Kidney (tissue), 14 donors: ENCODE results near the gene OR2K2. TPM values are rescaled to one million over a fixed set of nuclear protein-coding genes. Genes with fewer than 3 reads are reported as not detected.
"Not testable (repeated sequence)": the region's sequence is repeated elsewhere in the genome, so short reads cannot be mapped to it uniquely, and the experiment has no call there.

ENCODE experiments used
- DNase-seq, 5 donors: peaks; one replicate each; pipeline ENCODE4 v3.0.0-alpha.2; 2013 to 2020
- FAIRE-seq: peaks from 2 replicates; lab custom pipeline; 2012; peaks lifted over from hg19 to GRCh38; lab: Jason Lieb, UNC
- H3K27ac ChIP-seq, 2 donors: one replicate each; pipeline ENCODE4 v1.7.0; 2013; ENCODE audit warnings: low read depth in 2 of 2, low read length in 2 of 2, inconsistent platforms in 1 of 2
- H3K27me3 ChIP-seq: one replicate; pipeline ENCODE4 v1.7.1; 2013; ENCODE audit warnings: low read length, inconsistent platforms; ENCODE audit not compliant: control insufficient read depth, insufficient read depth
- H3K36me3 ChIP-seq, 3 donors: one replicate each; pipeline versions ENCODE4 v1.7.0 to v1.7.1; 2013; ENCODE audit warnings: low read length in 3 of 3, control low read depth in 1 of 3, inconsistent platforms in 1 of 3; ENCODE audit not compliant: insufficient read depth in 3 of 3, control insufficient read depth in 2 of 3
- H3K4me1 ChIP-seq, 3 donors: one replicate each; pipeline versions ENCODE4 v1.7.0 to v1.7.1; 2013; ENCODE audit warnings: low read length in 3 of 3, inconsistent platforms in 1 of 3, low read depth in 1 of 3; ENCODE audit not compliant: control insufficient read depth in 2 of 3, insufficient read depth in 2 of 3
- H3K4me3 ChIP-seq, 3 donors: one replicate each; pipeline versions ENCODE4 v1.7.0 to v1.8.1; 2013; ENCODE audit warnings: low read length in 3 of 3, control low read depth in 1 of 3, inconsistent platforms in 1 of 3
- H3K9ac ChIP-seq, 3 donors: one replicate each; pipeline versions ENCODE4 v1.7.0 to v1.7.1; 2013; ENCODE audit warnings: low read length in 3 of 3, control low read depth in 1 of 3, inconsistent platforms in 1 of 3
- H3K9me3 ChIP-seq, 3 donors: one replicate each; pipeline versions ENCODE4 v1.7.0 to v1.7.1; 2013; ENCODE audit warnings: low read length in 3 of 3, control low read depth in 1 of 3, inconsistent platforms in 1 of 3; ENCODE audit not compliant: control insufficient read depth in 2 of 3, insufficient read depth in 1 of 3
- CTCF ChIP-seq: IDR thresholded peaks from 3 replicates; pipeline ENCODE4 v1.5.1; 2012; ENCODE audit warnings: mild to moderate bottlenecking, moderate library complexity, borderline replicate concordance; ENCODE audit not compliant: insufficient read depth; ENCODE audit errors: extremely low read depth
- intact Hi-C: fragments of 100-400 bp; cut with DNase I; formaldehyde crosslinking; loops from one replicate; pipeline ENCODE4 v1.11.1; 2022
- polyA plus RNA-seq: library from polyadenylated mRNA; stranded (reverse); fragments of 350-450 nt; fragmentation: Illumina TruSeq; extraction: RNeasy Lipid Tissue Mini Kit (QIAGEN cat#74804); gene quantifications from one replicate; pipeline ENCODE4 v1.2.3, GENCODE V29; 2014; ENCODE audit warnings: low read depth, low replicate concordance; ENCODE audit not compliant: insufficient read depth
- total RNA-seq: library from RNA; stranded (reverse); fragmentation: NEBNext Ultra II Directional; extraction: Animal tissue kit (Norgen Biotek cat#: 25700); gene quantifications from one replicate; pipeline ENCODE4 v1.2.1, GENCODE V29; 2021
- donor health status: control.
- donor health status: control.
- donor health status: control.
- donor health status: control.
- donor health status: control.
- donor health status: DM: yes; HTN: yes; CAD: no.
- donor health status: Normal renal cell carcinoma (clear cell type).

OR2K2 gene
- total and polyA plus RNA-seq, 2 donors from 2014 or later, result not detected

- Histone ChIP-seq H3K4me1 (no peaks in the 10 kb centered on the region), H3K9ac (no peak overlapping the region), H3K36me3 (no peaks in the 10 kb centered on the region), H3K9me3 (no peaks in the 10 kb centered on the region), H3K4me3 (no peak overlapping the region), H3K27me3 (no peaks in the 10 kb centered on the region), H3K27ac (no peak overlapping the region)
- FAIRE-seq (no peak), DNase-seq (no peak)
- intact Hi-C loops, result no loop called here
- TF ChIP-seq CTCF, result no peak
Observed at GRCh38 chr9:111349766-111350165, 19.7 kb upstream of the OR2K2 start.

GRCh38 chr9:111348821-111349271, 18.8 kb upstream of the OR2K2 start:
- Histone ChIP-seq H3K27ac (no peak overlapping the region), H3K4me3 (no peak overlapping the region), H3K9me3 (no peaks in the 10 kb centered on the region), H3K27me3 (no peaks in the 10 kb centered on the region), H3K9ac (no peak overlapping the region), H3K4me1 (no peaks in the 10 kb centered on the region), H3K36me3 (no peaks in the 10 kb centered on the region)
- DNase-seq (peak in 2 of 5 donors; percentile 16 to 25), FAIRE-seq (no peak)
- intact Hi-C loops, result no loop called here
- no peak for TF ChIP-seq CTCF

- H3K4me3 ChIP-seq, H3K36me3 ChIP-seq, FAIRE-seq, H3K4me1 ChIP-seq, H3K9me3 ChIP-seq, H3K27me3 ChIP-seq, H3K9ac ChIP-seq, H3K27ac ChIP-seq, intact Hi-C loops: not testable (repeated sequence)
- DNase-seq, result peak in 1 of 5 donors; percentile 11
Observed at GRCh38 chr9:111334318-111334863, 4.4 kb upstream of the OR2K2 start.

- TF ChIP-seq CTCF, result no peak
- Histone ChIP-seq H3K9ac (no peak overlapping the region), H3K4me3 (no peak overlapping the region), H3K27me3 (no peaks in the 10 kb centered on the region), H3K9me3 (no peaks in the 10 kb centered on the region), H3K27ac (no peak overlapping the region), H3K36me3 (no peaks in the 10 kb centered on the region), H3K4me1 (no peaks in the 10 kb centered on the region)
- FAIRE-seq, result no peak
- peak in 4 of 5 donors; percentile 40 to 62 (median 53) for DNase-seq
- intact Hi-C loops, result no loop called here
Observed at GRCh38 chr9:111320631-111321030, 9.4 kb downstream of the OR2K2 start.
